Tibial nerve (tissue), 3 donors: ENCODE measurements around the gene TPBGL.

Experiments used
- CTCF ChIP-seq, 5 experiments: fragments of 200-600 bp in 3 of 5; fragments of 450-650 bp in 2 of 5; sonication (generic) in 3 of 5; IDR thresholded peaks; one replicate each; pipeline ENCODE4 v1.5.1; 2016 to 2019; ENCODE audit warnings: antibody characterized with exemption in 5 of 5, mild to moderate bottlenecking in 3 of 5, moderate library complexity in 2 of 5
- POLR2A ChIP-seq, 2 donors: fragments of 450-650 bp; IDR thresholded peaks; one replicate each; pipeline ENCODE4 v1.6.1; 2017; ENCODE audit warnings: antibody characterized with exemption in 2 of 2, mild to moderate bottlenecking in 2 of 2, moderate library complexity in 2 of 2

- TF ChIP-seq POLR2A (IDR thresholded peaks at IDR 0.05) = no peak
- no peak for TF ChIP-seq CTCF (IDR thresholded peaks at IDR 0.05)
Observed at GRCh38 chr11:75223954-75224643, 16.5 kb upstream of the TPBGL start.
